Testis (tissue), 2 donors: ENCODE results near the gene ADCY9.

Experiments
- CTCF ChIP-seq, 3 experiments: fragments of 450-650 bp in 2 of 3; fragments of 200-600 bp in 1 of 3; sonication (generic) in 1 of 3; IDR thresholded peaks; one replicate each; pipeline ENCODE4 v1.5.1; 2016 to 2019; ENCODE audit warnings: antibody characterized with exemption in 3 of 3, mild to moderate bottlenecking in 2 of 3, moderate library complexity in 1 of 3
- POLR2A ChIP-seq: fragments of 450-650 bp; IDR thresholded peaks from one replicate; pipeline ENCODE4 v1.6.1; 2017; ENCODE audit warnings: antibody characterized with exemption, mild to moderate bottlenecking, moderate library complexity

- TF ChIP-seq CTCF (IDR thresholded peaks at IDR 0.05) (no peak), POLR2A (no peak)
Measured at GRCh38 chr16:4115209-4115948, 863 bp downstream of the ADCY9 start.
